Measurements from ENCODE around the gene PSMA6. TPM values are rescaled to one million over a fixed set of nuclear protein-coding genes. Genes with fewer than 3 reads are reported as not detected.

The PSMA6 gene
- total RNA-seq, 4 donors from 2014 or later, result 24.5 to 141 (median 81.2) TPM

DNA sequence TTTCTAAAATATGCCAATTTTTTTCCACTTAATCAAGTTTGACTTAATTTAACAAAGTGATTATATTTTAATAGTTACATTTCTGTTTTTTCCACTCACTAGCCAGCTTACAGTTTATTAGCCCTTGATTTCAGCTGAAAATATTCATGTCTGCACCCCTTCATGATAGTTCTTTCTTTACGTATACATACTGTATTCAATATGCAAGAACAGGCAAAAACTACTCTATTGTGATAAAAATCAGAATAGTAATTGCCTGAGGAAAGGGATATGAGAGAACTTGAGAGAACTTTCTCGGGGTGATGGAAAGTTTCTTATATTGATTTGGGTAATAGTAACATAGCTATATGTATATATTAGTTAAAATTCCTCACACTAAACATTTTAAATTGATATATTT lies 17.4 kb upstream of the PSMA6 start:
- DNase-seq, result no peak
- Histone ChIP-seq H3K27me3 (no peaks in the 10 kb centered on the region), H3K9me3 (no peaks in the 10 kb centered on the region), H3K36me3 (peaks cover 0 to 8% (median 2%) of the 10 kb centered on the region in 4 donors), H3K27ac (no peak overlapping the region), H3K4me1 (no peaks in the 10 kb centered on the region), H3K4me3 (no peak overlapping the region)
- WGBS, 2 donors (ENCODE audit: low coverage in 1 of 2), result 93 to 94% methylated on average over 2 of the region's 2 CpGs
- TF ChIP-seq, protein P1, sequence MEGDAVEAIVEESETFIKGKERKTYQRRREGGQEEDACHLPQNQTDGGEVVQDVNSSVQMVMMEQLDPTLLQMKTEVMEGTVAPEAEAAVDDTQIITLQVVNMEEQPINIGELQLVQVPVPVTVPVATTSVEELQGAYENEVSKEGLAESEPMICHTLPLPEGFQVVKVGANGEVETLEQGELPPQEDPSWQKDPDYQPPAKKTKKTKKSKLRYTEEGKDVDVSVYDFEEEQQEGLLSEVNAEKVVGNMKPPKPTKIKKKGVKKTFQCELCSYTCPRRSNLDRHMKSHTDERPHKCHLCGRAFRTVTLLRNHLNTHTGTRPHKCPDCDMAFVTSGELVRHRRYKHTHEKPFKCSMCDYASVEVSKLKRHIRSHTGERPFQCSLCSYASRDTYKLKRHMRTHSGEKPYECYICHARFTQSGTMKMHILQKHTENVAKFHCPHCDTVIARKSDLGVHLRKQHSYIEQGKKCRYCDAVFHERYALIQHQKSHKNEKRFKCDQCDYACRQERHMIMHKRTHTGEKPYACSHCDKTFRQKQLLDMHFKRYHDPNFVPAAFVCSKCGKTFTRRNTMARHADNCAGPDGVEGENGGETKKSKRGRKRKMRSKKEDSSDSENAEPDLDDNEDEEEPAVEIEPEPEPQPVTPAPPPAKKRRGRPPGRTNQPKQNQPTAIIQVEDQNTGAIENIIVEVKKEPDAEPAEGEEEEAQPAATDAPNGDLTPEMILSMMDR (IDR thresholded peaks at IDR 0.05), result no peak
- TF ChIP-seq EP300 (IDR thresholded peaks at IDR 0.05; ENCODE audit: low read depth) (no peak), POLR2AphosphoS5 (IDR thresholded peaks at IDR 0.05) (no peak), POLR2A (IDR thresholded peaks at IDR 0.05) (no peak)
- in situ Hi-C loops (cut with MboI; ENCODE audit: low pct_ligation_motif_present in 1 of 4, low pct_unique_long_range_greater_than_20kb in 1 of 4, low sequenced_read_pairs in 3 of 4), result loop anchor here in 1 of 4 donors (25.0 kb wide), 1 partner anchor 137 kb away; the partner anchor contains the start of gene NFKBIA
- intact Hi-C loops (cut with DNase I; ENCODE audit: low total_unique reads), result no loop called here

DNA sequence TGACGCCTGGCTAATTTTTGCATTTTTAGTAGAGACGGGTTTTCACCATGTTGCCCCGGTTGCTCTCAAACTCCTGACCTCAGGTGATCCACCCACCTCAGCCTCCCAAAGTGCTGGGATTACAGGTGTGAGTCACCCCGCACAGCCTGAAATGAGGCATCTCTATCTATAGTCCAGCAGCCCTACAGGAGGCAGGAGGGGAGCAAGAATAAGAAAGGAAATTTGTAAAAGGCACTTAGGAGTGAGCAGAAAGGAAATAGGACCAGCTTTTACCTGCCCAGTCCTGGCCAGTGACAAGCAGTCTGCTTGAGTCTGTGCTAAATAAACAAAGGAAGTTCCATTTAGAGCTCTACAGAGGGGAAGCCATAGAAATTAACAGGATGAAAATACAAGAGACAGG lies 15.0 kb upstream of the PSMA6 start:
- H3K4me1 ChIP-seq, result no peaks in the 10 kb centered on the region
- no peak for DNase-seq
- H3K36me3 ChIP-seq, result peaks cover 0 to 5% (median under 1%) of the 10 kb centered on the region in 4 donors
- H3K9me3 ChIP-seq, result no peaks in the 10 kb centered on the region
- in situ Hi-C loops (cut with MboI; ENCODE audit: low pct_ligation_motif_present in 1 of 4, low pct_unique_long_range_greater_than_20kb in 1 of 4, low sequenced_read_pairs in 3 of 4) (loop anchor here in 1 of 4 donors (25.0 kb wide), 1 partner anchor 135 kb away; the partner anchor contains the start of gene NFKBIA), intact Hi-C loops (cut with DNase I; ENCODE audit: low total_unique reads) (no loop called here)
- no peak overlapping the region for H3K4me3 ChIP-seq
- 87 to 93% methylated on average over 2 to 4 of the region's 4 CpGs for WGBS, 2 donors (ENCODE audit: low coverage in 1 of 2)
- H3K27ac ChIP-seq, result no peak overlapping the region
- no peaks in the 10 kb centered on the region for H3K27me3 ChIP-seq
- TF ChIP-seq POLR2AphosphoS5 (IDR thresholded peaks at IDR 0.05) (no peak), POLR2A (IDR thresholded peaks at IDR 0.05) (no peak), EP300 (IDR thresholded peaks at IDR 0.05; ENCODE audit: low read depth) (no peak)
- TF ChIP-seq, protein P1 (IDR thresholded peaks at IDR 0.05), result no peak

DNA sequence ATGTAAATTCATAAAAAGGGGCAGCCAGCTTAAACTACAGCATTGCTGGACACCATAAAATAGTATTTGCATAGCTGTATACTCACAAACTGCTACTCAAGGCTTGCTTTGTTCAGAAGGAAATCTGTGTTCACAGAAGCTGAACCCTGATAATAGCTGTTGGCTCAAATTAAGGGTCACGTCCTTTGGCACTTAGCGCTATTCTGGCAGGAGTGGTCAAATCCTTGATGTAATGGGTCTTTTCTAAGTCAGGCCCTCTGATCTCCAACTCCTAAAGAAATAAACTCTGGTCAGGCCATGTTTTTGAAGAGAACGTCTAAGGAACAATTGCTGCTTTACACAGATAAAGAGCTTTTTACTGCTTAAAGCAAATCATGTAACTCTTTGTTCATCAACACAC lies 12.8 kb upstream of the PSMA6 start:
- H3K4me3 ChIP-seq, result no peak overlapping the region
- no peaks in the 10 kb centered on the region for H3K27me3 ChIP-seq
- DNase-seq, result no peak
- H3K27ac ChIP-seq, result no peak overlapping the region
- intact Hi-C loops (cut with DNase I; ENCODE audit: low total_unique reads) (no loop called here), in situ Hi-C loops (cut with MboI; ENCODE audit: low pct_ligation_motif_present in 1 of 4, low pct_unique_long_range_greater_than_20kb in 1 of 4, low sequenced_read_pairs in 3 of 4) (loop anchor here in 1 of 4 donors (25.0 kb wide), 1 partner anchor 133 kb away; the partner anchor contains the start of gene NFKBIA)
- H3K36me3 ChIP-seq, result peaks cover 0 to 3% (median 0%) of the 10 kb centered on the region in 4 donors
- H3K4me1 ChIP-seq, result no peaks in the 10 kb centered on the region
- no peaks in the 10 kb centered on the region for H3K9me3 ChIP-seq
- TF ChIP-seq, protein P1 (IDR thresholded peaks at IDR 0.05), result no peak
- TF ChIP-seq EP300 (IDR thresholded peaks at IDR 0.05; ENCODE audit: low read depth) (no peak), POLR2A (IDR thresholded peaks at IDR 0.05) (no peak), POLR2AphosphoS5 (IDR thresholded peaks at IDR 0.05) (no peak)
- WGBS, 2 donors (ENCODE audit: low coverage in 1 of 2), result 86 to 93% methylated on average over 3 of the region's 3 CpGs

DNA sequence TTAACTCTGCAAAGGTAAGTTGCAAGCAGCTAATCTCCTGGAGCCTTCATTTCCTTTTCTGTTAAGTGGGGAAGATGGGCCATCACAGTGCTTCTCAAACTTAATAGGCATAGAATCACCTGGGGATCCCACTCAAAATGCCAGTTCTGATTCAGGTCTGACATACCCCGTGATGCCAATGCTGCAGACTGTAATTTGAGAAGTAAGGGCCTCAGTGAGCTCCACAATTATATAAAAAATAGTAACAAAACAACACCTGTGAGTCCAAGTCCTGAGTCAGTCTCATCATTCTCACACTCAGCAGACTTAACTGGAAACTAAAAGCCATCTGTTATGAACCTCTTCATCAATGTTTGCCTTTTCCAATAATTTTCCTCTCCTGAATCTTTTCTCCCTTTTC lies 10.8 kb upstream of the PSMA6 start:
- WGBS, 2 donors (ENCODE audit: low coverage in 1 of 2), result 89 to 95% methylated on average over 1 of the region's 1 CpG
- in situ Hi-C loops (cut with MboI; ENCODE audit: low pct_ligation_motif_present in 1 of 4, low pct_unique_long_range_greater_than_20kb in 1 of 4, low sequenced_read_pairs in 3 of 4), result loop anchor here in 1 of 4 donors (25.0 kb wide), 1 partner anchor 131 kb away; the partner anchor contains the start of gene NFKBIA
- H3K36me3 ChIP-seq, result no peaks in the 10 kb centered on the region
- TF ChIP-seq, protein P1 (IDR thresholded peaks at IDR 0.05), result no peak
- TF ChIP-seq EP300 (IDR thresholded peaks at IDR 0.05; ENCODE audit: low read depth) (no peak), POLR2AphosphoS5 (IDR thresholded peaks at IDR 0.05) (no peak), POLR2A (IDR thresholded peaks at IDR 0.05) (no peak)
- no peaks in the 10 kb centered on the region for H3K27me3 ChIP-seq
- DNase-seq, result no peak
- intact Hi-C loops (cut with DNase I; ENCODE audit: low total_unique reads), result no loop called here
- no peaks in the 10 kb centered on the region for H3K4me1 ChIP-seq
- no peak overlapping the region for H3K27ac ChIP-seq
- H3K9me3 ChIP-seq, result no peaks in the 10 kb centered on the region
- H3K4me3 ChIP-seq, result no peak overlapping the region
